Naive B cell (primary cell): ENCODE measurements around the gene COQ8B. TPM values are rescaled to one million over a fixed set of nuclear protein-coding genes. Genes with fewer than 3 reads are reported as not detected.

Experiments used
- ATAC-seq, 2 donors: fragments of 150-1000 bp; cut with Tn5 transposase; 2 replicates each; pipeline ENCODE4 v1.10.0; 2021; ENCODE audit warnings: low read depth in 2 of 2, mild to moderate bottlenecking in 2 of 2, moderate library complexity in 2 of 2
- DNase-seq: peaks from one replicate; pipeline ENCODE4 v3.0.0; 2022
- H3K27ac Mint-ChIP-seq, 6 donors: one replicate each; pipeline ENCODE4 v1.8.0; 2020 to 2022; ENCODE audit warnings: mild to moderate bottlenecking in 6 of 6, mixed read lengths in 6 of 6, moderate library complexity in 5 of 6, inconsistent platforms in 2 of 6
- H3K27me3 Mint-ChIP-seq, 3 donors: one replicate each; pipeline ENCODE4 v1.8.0; 2021 to 2022; ENCODE audit warnings: mixed read lengths in 3 of 3, mild to moderate bottlenecking in 1 of 3
- H3K36me3 Mint-ChIP-seq, 2 donors: one replicate each; pipeline ENCODE4 v1.8.0; 2020 to 2022; ENCODE audit warnings: mixed read lengths in 2 of 2, inconsistent platforms in 1 of 2, mild to moderate bottlenecking in 1 of 2
- H3K4me1 Mint-ChIP-seq, 3 donors: one replicate each; pipeline ENCODE4 v1.8.0; 2020 to 2022; ENCODE audit warnings: mixed read lengths in 3 of 3, inconsistent platforms in 1 of 3, mild to moderate bottlenecking in 1 of 3, moderate library complexity in 1 of 3
- H3K4me3 Mint-ChIP-seq, 8 donors: one replicate each; pipeline ENCODE4 v1.8.0; 2020 to 2022; ENCODE audit warnings: mild to moderate bottlenecking in 8 of 8, mixed read lengths in 8 of 8, moderate library complexity in 8 of 8, inconsistent platforms in 2 of 8
- H3K9me3 Mint-ChIP-seq, 7 donors: one replicate each; pipeline ENCODE4 v1.8.0; 2020 to 2022; ENCODE audit warnings: mixed read lengths in 7 of 7, mild to moderate bottlenecking in 5 of 7, inconsistent platforms in 2 of 7, moderate library complexity in 1 of 7
- polyA plus RNA-seq, 6 donors: library from polyadenylated mRNA; unstranded; fragments of 300-500 nt; fragmentation: Illumina TruSeq; gene quantifications; one replicate each; pipeline ENCODE4 v1.2.3, GENCODE V29; 2021; ENCODE audit warnings: low read depth in 6 of 6

COQ8B gene
- polyA plus RNA-seq, 6 donors from 2014 or later = 13.8 to 26.5 (median 22.2) TPM

- peak overlapping the region in 5 of 6 donors; percentile 4 to 99 (median 79) for H3K27ac Mint-ChIP-seq
- DNase-seq (no peak), ATAC-seq (no peak)
- H3K4me1 Mint-ChIP-seq = peaks cover 49 to 69% (median 66%) of the 10 kb centered on the region in 3 donors
- peaks cover 0 to 8% of the 10 kb centered on the region in 2 donors for H3K36me3 Mint-ChIP-seq
- H3K4me3 Mint-ChIP-seq = peak overlapping the region; percentile 58 to 96 (median 82)
- no peaks in the 10 kb centered on the region for H3K9me3 Mint-ChIP-seq
- no peaks in the 10 kb centered on the region for H3K27me3 Mint-ChIP-seq
Measured at GRCh38 chr19:40719414-40719894, 2.8 kb upstream of the COQ8B start.

DNA sequence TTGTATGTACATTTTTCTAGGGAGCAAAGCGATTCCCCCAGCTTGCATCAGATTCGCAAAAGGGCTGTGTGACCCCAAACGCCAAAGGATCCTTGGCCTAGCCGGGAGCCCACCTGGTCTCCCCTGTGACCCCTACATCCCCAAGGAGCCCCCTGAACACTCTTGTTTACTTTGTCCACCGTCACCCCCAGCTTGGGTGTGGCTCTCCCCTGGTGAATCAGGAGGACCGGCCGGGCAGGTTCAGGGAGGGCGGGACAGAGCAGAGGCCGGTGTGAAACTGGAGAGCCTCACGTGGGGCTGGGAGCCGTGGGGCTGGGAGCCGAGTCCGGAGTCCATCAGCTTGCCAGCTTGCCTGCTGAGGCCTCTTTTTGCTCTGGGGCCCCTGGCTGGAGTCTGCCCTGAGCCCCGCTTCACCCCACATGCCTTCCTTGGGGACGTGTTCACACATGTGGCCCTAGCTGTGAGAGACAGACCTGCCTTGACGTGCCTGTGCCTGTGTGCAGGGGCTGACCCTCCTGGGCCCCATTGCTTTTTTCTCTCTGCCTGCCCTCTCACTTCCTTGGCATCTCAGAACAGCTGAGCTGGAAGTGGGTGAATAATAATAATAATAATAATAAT is 2.2 kb upstream of the COQ8B start:
- DNase-seq (no peak), ATAC-seq (no peak)
- Mint-ChIP-seq H3K27me3 (no peaks in the 10 kb centered on the region), H3K9me3 (no peaks in the 10 kb centered on the region), H3K4me1 (peaks cover 49 to 72% (median 71%) of the 10 kb centered on the region in 3 donors), H3K36me3 (peaks cover 0 to 8% of the 10 kb centered on the region in 2 donors), H3K4me3 (peak overlapping the region; percentile 78 to 96 (median 92)), H3K27ac (peak overlapping the region in 5 of 6 donors; percentile 67 to 99 (median 96))

- Mint-ChIP-seq H3K27ac (peak overlapping the region; percentile 67 to 99 (median 96)), H3K4me1 (peaks cover 48 to 75% (median 72%) of the 10 kb centered on the region in 3 donors)
Measured at GRCh38 chr19:40717880-40718773, 1.4 kb upstream of the COQ8B start.

DNA sequence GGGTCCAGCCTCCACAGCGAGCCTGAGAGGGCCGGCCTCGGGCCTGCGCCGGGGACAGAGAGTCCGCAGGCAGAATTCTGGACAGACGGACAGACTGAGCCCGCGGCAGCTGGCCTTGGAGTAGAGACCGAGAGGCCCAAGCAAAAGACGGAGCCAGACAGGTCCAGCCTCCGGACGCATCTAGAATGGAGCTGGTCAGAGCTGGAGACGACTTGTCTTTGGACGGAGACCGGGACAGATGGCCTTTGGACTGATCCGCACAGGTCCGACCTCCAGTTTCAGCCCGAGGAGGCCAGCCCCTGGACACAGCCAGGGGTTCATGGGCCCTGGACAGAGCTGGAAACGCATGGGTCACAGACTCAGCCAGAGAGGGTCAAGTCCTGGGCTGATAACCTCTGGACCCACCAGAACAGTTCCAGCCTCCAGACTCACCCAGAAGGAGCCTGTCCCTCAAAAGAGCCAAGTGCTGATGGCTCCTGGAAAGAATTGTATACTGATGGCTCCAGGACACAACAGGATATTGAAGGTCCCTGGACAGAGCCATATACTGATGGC is 716 bp upstream of the COQ8B start:
- no peaks in the 10 kb centered on the region for H3K9me3 Mint-ChIP-seq
- DNase-seq (no peak), ATAC-seq (no peak)
- peaks cover 47 to 73% (median 71%) of the 10 kb centered on the region in 3 donors for H3K4me1 Mint-ChIP-seq
- no peaks in the 10 kb centered on the region for H3K27me3 Mint-ChIP-seq
- H3K4me3 Mint-ChIP-seq = peak overlapping the region; percentile 77 to 96 (median 91)
- H3K27ac Mint-ChIP-seq = peak overlapping the region in 4 of 6 donors; percentile 28 to 99 (median 64)
- peaks cover 0 to 8% of the 10 kb centered on the region in 2 donors for H3K36me3 Mint-ChIP-seq

More at GRCh38 chr19:40717880-40718773, 1.4 kb upstream of the COQ8B start:
- Mint-ChIP-seq H3K4me3 (peak overlapping the region; percentile 78 to 96 (median 92)), H3K9me3 (no peaks in the 10 kb centered on the region), H3K27me3 (no peaks in the 10 kb centered on the region), H3K36me3 (peaks cover 0 to 8% of the 10 kb centered on the region in 2 donors)
- ATAC-seq (no peak), DNase-seq (no peak)

GRCh38 chr19:40716031-40716481 is 630 bp downstream of the COQ8B start:
- ATAC-seq = no peak

DNA sequence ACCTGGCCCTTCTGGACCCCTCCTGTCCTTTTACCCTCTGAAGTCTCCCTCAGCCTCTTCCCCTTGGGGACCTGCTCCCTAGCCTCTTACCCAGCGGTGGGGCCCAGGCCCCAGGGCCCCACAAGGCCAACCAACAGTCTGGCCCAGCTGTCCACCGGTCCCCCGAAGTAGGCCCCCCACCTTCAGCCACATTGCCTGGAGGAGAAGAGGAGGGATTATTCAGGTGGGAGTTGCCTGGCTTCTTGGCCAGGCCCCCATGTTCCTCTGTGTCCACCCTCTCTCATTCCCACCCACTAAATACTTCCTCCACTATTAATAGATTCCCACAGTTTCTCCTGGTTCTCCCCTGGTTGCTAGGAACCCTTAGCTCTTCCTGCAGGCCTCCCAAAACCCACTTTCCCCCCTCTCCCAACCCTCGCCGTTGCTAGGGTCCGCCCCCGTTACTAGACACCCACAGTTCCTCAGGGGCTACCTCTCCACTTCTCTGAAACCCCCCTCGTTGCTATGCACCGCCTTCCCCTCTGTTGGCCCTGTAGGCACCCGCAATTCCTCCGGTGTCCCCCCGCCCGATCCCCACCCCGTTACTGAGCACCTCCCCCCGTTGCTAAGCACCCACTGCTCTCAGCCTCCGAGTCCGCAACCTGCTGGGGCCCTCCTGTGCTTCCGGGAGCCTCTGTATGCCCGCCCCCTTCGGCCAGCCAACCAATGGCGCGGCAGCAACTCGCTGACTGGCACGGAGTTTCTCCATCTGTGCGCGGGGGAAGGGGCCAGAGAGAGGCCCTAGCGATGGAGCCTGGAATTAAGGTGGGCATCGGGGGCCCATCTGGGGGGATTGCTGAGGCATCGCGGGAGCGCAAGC is 2.0 kb downstream of the COQ8B start:
- Mint-ChIP-seq H3K9me3 (no peaks in the 10 kb centered on the region), H3K27ac (peak overlapping the region; percentile 97 to 99 (median 99)), H3K4me3 (peak overlapping the region; percentile 82 to 97 (median 92)), H3K27me3 (no peaks in the 10 kb centered on the region), H3K36me3 (peaks cover 6 to 17% of the 10 kb centered on the region in 2 donors), H3K4me1 (peaks cover 49 to 65% (median 52%) of the 10 kb centered on the region in 3 donors)
- DNase-seq (peak; percentile 94), ATAC-seq (peak; percentile 69 to 71)

More at GRCh38 chr19:40716031-40716481, 630 bp downstream of the COQ8B start:
- DNase-seq = no peak
- H3K4me3 Mint-ChIP-seq = peak overlapping the region; percentile 82 to 97 (median 92)
- peak overlapping the region; percentile 97 to 99 (median 99) for H3K27ac Mint-ChIP-seq
- H3K9me3 Mint-ChIP-seq = no peaks in the 10 kb centered on the region
- peaks cover 6 to 15% of the 10 kb centered on the region in 2 donors for H3K36me3 Mint-ChIP-seq
- peaks cover 53 to 76% (median 60%) of the 10 kb centered on the region in 3 donors for H3K4me1 Mint-ChIP-seq
- H3K27me3 Mint-ChIP-seq = no peaks in the 10 kb centered on the region

DNA sequence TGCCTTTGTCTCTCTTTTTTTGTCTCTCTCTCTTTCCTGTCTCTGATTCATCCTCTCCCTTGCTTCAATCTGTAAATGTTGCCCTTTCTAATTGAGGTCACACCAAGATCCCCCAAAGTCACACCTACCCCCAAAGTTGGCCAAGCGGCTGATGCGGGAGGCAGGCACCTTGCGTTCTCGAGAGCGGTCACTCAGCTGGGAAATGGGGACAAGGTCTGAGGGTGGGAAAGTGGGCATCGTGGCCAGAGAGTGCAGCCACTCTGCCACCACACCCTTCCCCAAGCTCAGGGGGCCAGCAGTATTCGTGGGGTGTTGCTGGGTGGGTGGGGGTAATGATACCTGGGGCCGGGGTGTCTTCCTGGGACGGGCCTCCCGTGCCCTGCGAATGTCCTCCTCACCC is 2.7 kb downstream of the COQ8B start:
- no peak for ATAC-seq
- Mint-ChIP-seq H3K4me3 (peak overlapping the region; percentile 77 to 97 (median 88)), H3K36me3 (peaks cover 6 to 17% of the 10 kb centered on the region in 2 donors), H3K4me1 (peaks cover 45 to 58% (median 46%) of the 10 kb centered on the region in 3 donors), H3K27me3 (no peaks in the 10 kb centered on the region), H3K27ac (peak overlapping the region; percentile 32 to 99 (median 96)), H3K9me3 (no peaks in the 10 kb centered on the region)
- no peak for DNase-seq

- ATAC-seq = no peak
- H3K4me1 Mint-ChIP-seq = peaks cover 18 to 27% (median 20%) of the 10 kb centered on the region in 3 donors
- H3K36me3 Mint-ChIP-seq = peaks cover 6 to 28% of the 10 kb centered on the region in 2 donors
- no peaks in the 10 kb centered on the region for H3K27me3 Mint-ChIP-seq
- no peaks in the 10 kb centered on the region for H3K9me3 Mint-ChIP-seq
- no peak overlapping the region for H3K4me3 Mint-ChIP-seq
- H3K27ac Mint-ChIP-seq = no peak overlapping the region
- no peak for DNase-seq
Measured at GRCh38 chr19:40709817-40710216, 6.9 kb downstream of the COQ8B start.

DNA sequence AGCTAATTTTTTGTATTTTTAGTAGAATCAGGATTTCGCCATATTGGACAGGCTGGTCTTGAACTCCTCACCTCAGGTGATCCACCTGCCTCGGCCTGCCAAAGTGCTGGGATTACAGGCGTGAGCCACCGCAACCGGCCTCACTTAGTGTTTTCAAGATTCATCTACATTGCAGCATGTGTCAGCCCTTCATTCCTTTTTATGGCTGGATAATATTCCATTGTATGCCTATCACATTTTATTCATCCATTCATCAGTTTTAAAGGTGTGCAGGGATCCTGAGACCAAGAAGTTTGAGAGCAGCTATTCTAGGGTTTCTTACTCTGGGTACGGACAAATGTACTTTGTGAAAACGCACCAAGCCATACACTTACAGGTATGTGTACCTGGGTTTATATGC is 9.1 kb downstream of the COQ8B start:
- H3K27ac Mint-ChIP-seq = no peak overlapping the region
- H3K9me3 Mint-ChIP-seq = peaks cover 0 to 1% (median 0%) of the 10 kb centered on the region in 7 donors
- H3K4me3 Mint-ChIP-seq = peak overlapping the region in 1 of 8 donors; percentile 17
- no peaks in the 10 kb centered on the region for H3K27me3 Mint-ChIP-seq
- ATAC-seq (no peak), DNase-seq (no peak)
- H3K4me1 Mint-ChIP-seq = peaks cover 6 to 14% (median 10%) of the 10 kb centered on the region in 3 donors
- H3K36me3 Mint-ChIP-seq = peaks cover 12 to 43% of the 10 kb centered on the region in 2 donors

- Mint-ChIP-seq H3K9me3 (peaks cover 0 to 1% (median 0%) of the 10 kb centered on the region in 7 donors), H3K36me3 (peaks cover 12 to 49% of the 10 kb centered on the region in 2 donors), H3K4me3 (no peak overlapping the region), H3K27me3 (no peaks in the 10 kb centered on the region), H3K4me1 (peaks cover 4 to 6% (median 5%) of the 10 kb centered on the region in 3 donors), H3K27ac (peak overlapping the region in 1 of 6 donors; percentile 21)
- ATAC-seq (no peak), DNase-seq (no peak)
Measured at GRCh38 chr19:40705950-40706619, 10.6 kb downstream of the COQ8B start.

GRCh38 chr19:40705362-40705651 is 11.4 kb downstream of the COQ8B start:
- Mint-ChIP-seq H3K9me3 (peaks cover 0 to 1% (median 0%) of the 10 kb centered on the region in 7 donors), H3K4me3 (no peak overlapping the region), H3K4me1 (peaks cover under 1 to 2% (median under 1%) of the 10 kb centered on the region in 3 donors), H3K36me3 (peaks cover 12 to 46% of the 10 kb centered on the region in 2 donors), H3K27me3 (no peaks in the 10 kb centered on the region), H3K27ac (no peak overlapping the region)
- no peak for DNase-seq
- no peak for ATAC-seq
